GM12892 (cell line): ENCODE results near the gene SLC6A9.

ENCODE experiments used
- POLR2AphosphoS5 ChIP-seq: IDR thresholded peaks from 2 replicates; pipeline ENCODE4 v1.6.1; 2011; ENCODE audit warnings: low read depth, low read length, control low read depth
- TAF1 ChIP-seq: IDR thresholded peaks from 2 replicates; pipeline ENCODE4 v1.6.1; 2011; ENCODE audit warnings: low read depth, mild to moderate bottlenecking, control low read depth, low read length, borderline replicate concordance

- TF ChIP-seq TAF1 (no peak), POLR2AphosphoS5 (no peak)
Observed at GRCh38 chr1:43973981-43974442, 57.2 kb downstream of the SLC6A9 start.
